ENCODE results near the gene SYT9.
A peak's percentile ranks its signal among the peaks of the same experiment; 100 is the strongest.

SYT9 gene

GRCh38 chr11:7278314-7278917 is 26.7 kb downstream of the SYT9 start:
- DNase-seq (ENCODE audit: low read depth, low spot score), result no peak
- peak; percentile 58 for TF ChIP-seq CTCF (IDR thresholded peaks at IDR 0.05; ENCODE audit: insufficient read depth, low read length, missing control alignments)
- ChIA-PET CTCF (interaction anchor here (1.0 to 2.6 kb wide), 12 partner anchors 10 to 523 kb away, joined by 3 to 14 read pairs (median 5); no protein-coding TSS in a partner anchor), POLR2A (no interaction called here)
- H3K4me3 ChIP-seq (ENCODE audit: low read depth, low read length), result no peak overlapping the region

GRCh38 chr11:7279676-7280075 is 28.0 kb downstream of the SYT9 start:
- no peak for DNase-seq (ENCODE audit: low read depth, low spot score)
- no peak overlapping the region for H3K4me3 ChIP-seq (ENCODE audit: low read depth, low read length)
- CTCF ChIA-PET, result interaction anchor here (0.9 to 2.6 kb wide), 6 partner anchors 11 to 467 kb away, joined by 3 to 11 read pairs (median 5); no protein-coding TSS in a partner anchor
- no peak for TF ChIP-seq CTCF (IDR thresholded peaks at IDR 0.05; ENCODE audit: insufficient read depth, low read length, missing control alignments)
- POLR2A ChIA-PET, result no interaction called here

GRCh38 chr11:7281079-7281478 is 29.4 kb downstream of the SYT9 start:
- ChIA-PET CTCF (interaction anchor here (1.2 kb wide), 1 partner anchor 376 kb away, joined by 3 read pairs; no protein-coding TSS in a partner anchor), POLR2A (no interaction called here)
- H3K4me3 ChIP-seq (ENCODE audit: low read depth, low read length), result no peak overlapping the region
- TF ChIP-seq CTCF (IDR thresholded peaks at IDR 0.05; ENCODE audit: insufficient read depth, low read length, missing control alignments), result no peak
- DNase-seq (ENCODE audit: low read depth, low spot score), result no peak

DNA sequence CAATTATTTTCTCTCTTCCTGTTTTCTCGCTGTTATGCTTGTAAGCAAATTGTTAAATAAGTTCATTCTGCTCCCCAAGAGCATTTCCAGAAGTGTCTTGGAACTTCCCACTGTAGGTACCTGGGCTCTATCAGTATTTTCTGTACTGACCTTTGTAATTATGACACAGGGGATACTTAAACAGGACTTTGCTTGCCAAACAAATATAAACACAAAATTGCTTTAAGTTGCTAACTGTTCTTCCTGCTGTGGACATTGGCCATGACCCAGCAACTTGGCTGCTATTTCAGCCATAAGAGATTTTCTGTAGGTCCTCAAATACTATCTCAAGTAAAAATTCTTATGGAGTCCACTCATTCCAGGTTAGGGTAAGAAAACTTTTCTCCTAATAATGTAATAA is 30.1 kb downstream of the SYT9 start:
- ChIA-PET POLR2A (no interaction called here), CTCF (no interaction called here)
- no peak overlapping the region for H3K4me3 ChIP-seq (ENCODE audit: low read depth, low read length)
- no peak for DNase-seq (ENCODE audit: low read depth, low spot score)
- no peak for TF ChIP-seq CTCF (IDR thresholded peaks at IDR 0.05; ENCODE audit: insufficient read depth, low read length, missing control alignments)

DNA sequence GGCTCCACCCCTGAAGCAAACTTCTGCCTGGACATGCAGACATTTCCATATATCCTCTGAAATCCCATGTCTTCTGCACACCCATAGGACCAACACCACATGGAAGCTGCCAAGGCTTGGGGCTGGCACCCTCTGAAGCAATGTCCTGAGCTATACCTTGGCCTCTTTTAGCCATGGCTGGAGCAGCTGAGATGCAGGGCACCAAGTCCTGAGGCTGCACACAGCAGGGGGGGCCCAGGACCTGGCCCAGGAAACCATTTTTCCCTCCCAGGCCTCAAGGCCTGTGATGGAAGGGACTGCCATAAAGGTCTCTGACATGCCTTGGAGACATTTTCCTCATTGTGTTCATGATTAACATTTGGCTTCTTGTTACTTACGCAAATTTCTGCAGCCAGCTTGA is 34.5 kb downstream of the SYT9 start:
- no peak overlapping the region for H3K4me3 ChIP-seq (ENCODE audit: low read depth, low read length)
- ChIA-PET POLR2A (no interaction called here), CTCF (no interaction called here)
- no peak for TF ChIP-seq CTCF (IDR thresholded peaks at IDR 0.05; ENCODE audit: insufficient read depth, low read length, missing control alignments)
- no peak for DNase-seq (ENCODE audit: low read depth, low spot score)

DNA sequence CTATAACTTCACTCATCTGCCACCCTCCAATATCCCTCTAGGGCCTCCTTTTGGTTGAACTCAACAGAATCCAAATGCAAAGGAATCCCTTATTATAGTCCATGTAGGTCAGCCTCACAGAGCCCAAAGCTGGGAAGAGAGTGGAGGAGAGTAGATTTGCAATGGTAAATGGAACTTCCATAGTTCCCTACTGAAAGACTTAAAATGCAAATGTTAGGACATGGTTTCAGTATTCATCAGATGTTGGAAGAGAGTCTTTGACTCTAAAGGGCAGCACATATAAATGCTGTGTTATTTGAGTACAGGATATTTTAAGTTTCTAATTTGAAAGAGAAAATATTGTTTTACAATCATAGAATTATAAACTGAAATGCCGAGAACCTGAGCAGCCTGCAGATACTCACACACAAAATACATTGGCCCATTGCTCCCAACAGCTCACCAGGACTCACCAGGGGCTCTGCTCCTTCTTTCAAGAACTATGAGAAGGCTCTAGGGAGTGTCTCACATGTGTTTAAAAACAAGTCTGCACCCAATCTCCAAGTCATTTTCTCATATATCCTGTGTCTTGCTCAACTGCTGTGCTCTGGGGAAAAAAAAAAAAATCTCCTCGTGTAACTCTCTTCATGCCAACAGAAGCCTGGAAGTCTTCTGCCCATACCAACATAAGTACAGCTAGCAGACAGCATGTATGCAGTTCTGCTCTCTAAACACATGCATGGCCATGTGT is 39.6 kb downstream of the SYT9 start:
- no peak overlapping the region for H3K4me3 ChIP-seq (ENCODE audit: low read depth, low read length)
- CTCF ChIA-PET, result interaction anchor here (2.0 kb wide), 1 partner anchor 12 kb away, joined by 10 read pairs; no protein-coding TSS in a partner anchor
- TF ChIP-seq CTCF (IDR thresholded peaks at IDR 0.05; ENCODE audit: insufficient read depth, low read length, missing control alignments), result no peak
- no peak for DNase-seq (ENCODE audit: low read depth, low spot score)
- POLR2A ChIA-PET, result no interaction called here

All from AG04449 (cell line).